GM23338 (cell line): ENCODE data around the gene FBXO17. TPM values are rescaled to one million over a fixed set of nuclear protein-coding genes. Genes with fewer than 3 reads are reported as not detected.

Experiments
- ATAC-seq: fragments of 200-7000 bp; cut with Tn5 transposase; 3 replicates; pipeline ENCODE4 v1.9.1; 2020
- DNase-seq: peaks from one replicate; pipeline ENCODE4 v3.0.0-alpha.2; 2015; ENCODE audit warnings: low spot score
- H2AFZ ChIP-seq: fragments of 200-600 bp; sonication (generic); 2 replicates; pipeline ENCODE4 v1.8.0; 2016; ENCODE audit warnings: antibody characterized with exemption, mild to moderate bottlenecking, moderate library complexity
- H3F3A ChIP-seq: fragments of 200-600 bp; sonication (generic); replicated peaks from 2 replicates; pipeline ENCODE4 v1.8.0; 2017; ENCODE audit warnings: antibody characterized with exemption, mixed run types, low read depth
- H3K27ac ChIP-seq: fragments of 200-600 bp; sonication (generic); 2 replicates; pipeline ENCODE4 v1.6.1; 2016; ENCODE audit warnings: low read depth
- H3K27me3 ChIP-seq: fragments of 200-600 bp; sonication (generic); 2 replicates; pipeline ENCODE4 v1.8.0; 2016; ENCODE audit warnings: mild to moderate bottlenecking, mixed run types, moderate library complexity; ENCODE audit not compliant: insufficient read depth
- H3K36me3 ChIP-seq: fragments of 200-600 bp; sonication (generic); 2 replicates; pipeline ENCODE4 v1.8.0; 2016; ENCODE audit warnings: mild to moderate bottlenecking; ENCODE audit not compliant: insufficient read depth
- H3K4me1 ChIP-seq: fragments of 200-600 bp; sonication (generic); 2 replicates; pipeline ENCODE4 v1.8.0; 2016; ENCODE audit warnings: mild to moderate bottlenecking, moderate library complexity; ENCODE audit not compliant: insufficient read depth
- H3K4me2 ChIP-seq: fragments of 200-600 bp; sonication (generic); 2 replicates; pipeline ENCODE4 v1.7.1; 2017; ENCODE audit warnings: mixed run types
- H3K4me3 ChIP-seq: fragments of 200-600 bp; sonication (generic); 2 replicates; pipeline ENCODE4 v1.6.1; 2016; ENCODE audit warnings: mixed run types
- H3K79me2 ChIP-seq: fragments of 200-600 bp; sonication (generic); replicated peaks from 2 replicates; pipeline ENCODE4 v1.8.0; 2017; ENCODE audit warnings: mild to moderate bottlenecking; ENCODE audit not compliant: insufficient read depth
- H3K9me2 ChIP-seq: fragments of 200-600 bp; sonication (generic); 2 replicates; pipeline ENCODE4 v1.8.0; 2017; ENCODE audit not compliant: insufficient read depth
- H4K20me1 ChIP-seq: fragments of 200-600 bp; sonication (generic); replicated peaks from 2 replicates; pipeline ENCODE4 v1.8.0; 2017; ENCODE audit warnings: mild to moderate bottlenecking; ENCODE audit not compliant: insufficient read depth
- H3K27ac Mint-ChIP-seq: 2 replicates; pipeline ENCODE4 v1.8.0; 2020; ENCODE audit warnings: inconsistent platforms, mild to moderate bottlenecking, moderate library complexity, mixed read lengths
- H3K27me3 Mint-ChIP-seq: 3 replicates; pipeline ENCODE4 v1.8.0; 2022; ENCODE audit warnings: low read depth, mild to moderate bottlenecking, moderate library complexity, mixed read lengths, inconsistent platforms; ENCODE audit not compliant: insufficient read depth, poor library complexity
- H3K36me3 Mint-ChIP-seq: 3 replicates; pipeline ENCODE4 v1.8.0; 2021; ENCODE audit warnings: low read depth, mild to moderate bottlenecking, inconsistent platforms, moderate library complexity, mixed read lengths
- H3K4me1 Mint-ChIP-seq: 3 replicates; pipeline ENCODE4 v1.8.0; 2020; ENCODE audit warnings: mild to moderate bottlenecking, inconsistent platforms, mixed read lengths
- H3K4me3 Mint-ChIP-seq: 3 replicates; pipeline ENCODE4 v1.8.0; 2021; ENCODE audit warnings: moderate library complexity, mild to moderate bottlenecking, inconsistent platforms, mixed read lengths
- H3K9me3 Mint-ChIP-seq: 3 replicates; pipeline ENCODE4 v1.8.0; 2020; ENCODE audit warnings: moderate library complexity, mild to moderate bottlenecking, inconsistent platforms, mixed read lengths
- EZH2 ChIP-seq: fragments of 200-600 bp; sonication (generic); IDR thresholded peaks from one replicate; pipeline ENCODE4 v1.8.0; 2017; ENCODE audit warnings: antibody characterized with exemption, mild to moderate bottlenecking, low read depth; ENCODE audit not compliant: unreplicated experiment
- EZH2phosphoT487 ChIP-seq: fragments of 200-600 bp; sonication (generic); IDR thresholded peaks from one replicate; pipeline ENCODE4 v1.8.1; 2018; ENCODE audit warnings: antibody characterized with exemption; ENCODE audit not compliant: unreplicated experiment
- POLR2AphosphoS5 ChIP-seq: IDR thresholded peaks from 2 replicates; pipeline ENCODE4 v1.6.1; 2016; ENCODE audit warnings: antibody characterized with exemption, low read depth
- REST ChIP-seq: IDR thresholded peaks from one replicate; pipeline ENCODE4 v1.6.1; 2018; ENCODE audit warnings: antibody characterized with exemption; ENCODE audit not compliant: unreplicated experiment
- STAT1 ChIP-seq: IDR thresholded peaks from one replicate; pipeline ENCODE4 v1.6.1; 2016; ENCODE audit warnings: antibody characterized with exemption; ENCODE audit not compliant: unreplicated experiment
- ZNF331 ChIP-seq: fragments of 250-450 bp; sonication (Bioruptor Pico); IDR thresholded peaks from 2 replicates; pipeline ENCODE4 v1.5.0; 2020; ENCODE audit warnings: low read depth, mild to moderate bottlenecking, moderate library complexity
- polyA plus RNA-seq: library from polyadenylated mRNA; unstranded; fragments of >200 nt; fragmentation: Nextera tagmentation; extraction: Ambion mirVana; gene quantifications from 2 replicates; pipeline ENCODE4 v1.2.1, GENCODE V29; 2016
- total RNA-seq: library from RNA; depleted of rRNA; stranded (reverse); fragments of >200 nt; shearing (Covaris generic); gene quantifications from 2 replicates; pipeline ENCODE4 v1.2.3, GENCODE V29; 2014
- TF ChIP-seq, protein P1 (sequence below): IDR thresholded peaks from 2 replicates; pipeline ENCODE4 v1.6.1; 2016; ENCODE audit warnings: antibody characterized with exemption
- TF ChIP-seq, protein P2 (sequence below), 2 experiments: fragments of 200-600 bp in 1 of 2; sonication (generic) in 1 of 2; conservative IDR thresholded peaks; 2 replicates each; pipeline versions ENCODE4 v1.5.1 to v1.6.1; 2016 to 2017; ENCODE audit warnings: antibody characterized with exemption in 2 of 2, low read depth in 2 of 2, mild to moderate bottlenecking in 2 of 2, moderate library complexity in 1 of 2

The FBXO17 gene
- total and polyA plus RNA-seq, 2 experiments from 2014 or later = 17.2 to 29.0 TPM

- no peak for TF ChIP-seq EZH2phosphoT487
- TF ChIP-seq POLR2AphosphoS5 = no peak
- TF ChIP-seq, protein P1, sequence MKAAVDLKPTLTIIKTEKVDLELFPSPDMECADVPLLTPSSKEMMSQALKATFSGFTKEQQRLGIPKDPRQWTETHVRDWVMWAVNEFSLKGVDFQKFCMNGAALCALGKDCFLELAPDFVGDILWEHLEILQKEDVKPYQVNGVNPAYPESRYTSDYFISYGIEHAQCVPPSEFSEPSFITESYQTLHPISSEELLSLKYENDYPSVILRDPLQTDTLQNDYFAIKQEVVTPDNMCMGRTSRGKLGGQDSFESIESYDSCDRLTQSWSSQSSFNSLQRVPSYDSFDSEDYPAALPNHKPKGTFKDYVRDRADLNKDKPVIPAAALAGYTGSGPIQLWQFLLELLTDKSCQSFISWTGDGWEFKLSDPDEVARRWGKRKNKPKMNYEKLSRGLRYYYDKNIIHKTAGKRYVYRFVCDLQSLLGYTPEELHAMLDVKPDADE = no peak
- TF ChIP-seq, protein P2, sequence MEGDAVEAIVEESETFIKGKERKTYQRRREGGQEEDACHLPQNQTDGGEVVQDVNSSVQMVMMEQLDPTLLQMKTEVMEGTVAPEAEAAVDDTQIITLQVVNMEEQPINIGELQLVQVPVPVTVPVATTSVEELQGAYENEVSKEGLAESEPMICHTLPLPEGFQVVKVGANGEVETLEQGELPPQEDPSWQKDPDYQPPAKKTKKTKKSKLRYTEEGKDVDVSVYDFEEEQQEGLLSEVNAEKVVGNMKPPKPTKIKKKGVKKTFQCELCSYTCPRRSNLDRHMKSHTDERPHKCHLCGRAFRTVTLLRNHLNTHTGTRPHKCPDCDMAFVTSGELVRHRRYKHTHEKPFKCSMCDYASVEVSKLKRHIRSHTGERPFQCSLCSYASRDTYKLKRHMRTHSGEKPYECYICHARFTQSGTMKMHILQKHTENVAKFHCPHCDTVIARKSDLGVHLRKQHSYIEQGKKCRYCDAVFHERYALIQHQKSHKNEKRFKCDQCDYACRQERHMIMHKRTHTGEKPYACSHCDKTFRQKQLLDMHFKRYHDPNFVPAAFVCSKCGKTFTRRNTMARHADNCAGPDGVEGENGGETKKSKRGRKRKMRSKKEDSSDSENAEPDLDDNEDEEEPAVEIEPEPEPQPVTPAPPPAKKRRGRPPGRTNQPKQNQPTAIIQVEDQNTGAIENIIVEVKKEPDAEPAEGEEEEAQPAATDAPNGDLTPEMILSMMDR (conservative IDR thresholded peaks at IDR 0.05; ENCODE audit: low read depth in 2 of 2) = no peak
- TF ChIP-seq REST = no peak
- TF ChIP-seq EZH2 = no peak
- no peak for TF ChIP-seq ZNF331 (CRISPR knock-in tag)
- no peak for TF ChIP-seq STAT1
- H4K20me1 ChIP-seq = no peaks in the 10 kb centered on the region
- DNase-seq (no peak), ATAC-seq (no peak)
- H3F3A ChIP-seq = no peaks in the 10 kb centered on the region
- peaks cover 5% of the 10 kb centered on the region for H3K4me1 ChIP-seq
- no peaks in the 10 kb centered on the region for H3K9me3 Mint-ChIP-seq
- no peak overlapping the region; the same call in 2 of the 3 replicates for H3K4me3 Mint-ChIP-seq
- no peak overlapping the region for H3K27ac ChIP-seq
- peaks cover 27% of the 10 kb centered on the region for H3K36me3 Mint-ChIP-seq
- peaks cover 1% of the 10 kb centered on the region; the same call in 1 of the 2 replicates for H3K79me2 ChIP-seq
- H3K4me3 ChIP-seq = no peak overlapping the region
- no peak overlapping the region for H2AFZ ChIP-seq
- H3K36me3 ChIP-seq = no peaks in the 10 kb centered on the region; the same call in 1 of the 2 replicates
- peaks cover 8% of the 10 kb centered on the region for H3K27me3 Mint-ChIP-seq
- H3K27ac Mint-ChIP-seq = no peak overlapping the region
- 0 out of 2 replicates have a peak, but pooled peaks cover 4% of the 10 kb centered on the region for H3K27me3 ChIP-seq
- no peak overlapping the region for H3K4me2 ChIP-seq
- H3K9me2 ChIP-seq = no peaks in the 10 kb centered on the region
- peaks cover 6% of the 10 kb centered on the region; the same call in 2 of the 3 replicates for H3K4me1 Mint-ChIP-seq
Measured at GRCh38 chr19:38907670-38908069, 67.9 kb downstream of the FBXO17 start.

GRCh38 chr19:38907227-38907626, 68.3 kb downstream of the FBXO17 start:
- DNase-seq = no peak
- Histone ChIP-seq H3K4me2 (no peak overlapping the region), H3K4me1 (peaks cover 5% of the 10 kb centered on the region), H3F3A (no peaks in the 10 kb centered on the region), H3K9me2 (no peaks in the 10 kb centered on the region), H3K4me3 (no peak overlapping the region), H4K20me1 (no peaks in the 10 kb centered on the region), H3K27ac (no peak overlapping the region), H2AFZ (no peak overlapping the region), H3K79me2 (peaks cover 4% of the 10 kb centered on the region), H3K27me3 (0 out of 2 replicates have a peak, but pooled peaks cover 1% of the 10 kb centered on the region), H3K36me3 (no peaks in the 10 kb centered on the region; the same call in 1 of the 2 replicates)
- H3K27me3 Mint-ChIP-seq = peaks cover 4% of the 10 kb centered on the region
- ATAC-seq = no peak
- peaks cover 27% of the 10 kb centered on the region for H3K36me3 Mint-ChIP-seq
- H3K4me1 Mint-ChIP-seq = peaks cover 6% of the 10 kb centered on the region; the same call in 2 of the 3 replicates
- no peak overlapping the region for H3K4me3 Mint-ChIP-seq
- H3K9me3 Mint-ChIP-seq = no peaks in the 10 kb centered on the region
- no peak overlapping the region for H3K27ac Mint-ChIP-seq
- TF ChIP-seq ZNF331 (CRISPR knock-in tag) = no peak
- TF ChIP-seq STAT1 = no peak
- TF ChIP-seq, protein P2 (conservative IDR thresholded peaks at IDR 0.05; ENCODE audit: low read depth in 2 of 2) = no peak
